HK-2 (cell line): ENCODE results near the gene RYR1.
"Not testable (repeated sequence)": the region's sequence is repeated elsewhere in the genome, so short reads cannot be mapped to it uniquely, and the experiment has no call there.

ENCODE experiments used
- DNase-seq: peaks from one replicate; pipeline ENCODE4 v3.0.0-alpha.2; 2018; ENCODE audit not compliant: unreplicated experiment

Gene RYR1

DNA sequence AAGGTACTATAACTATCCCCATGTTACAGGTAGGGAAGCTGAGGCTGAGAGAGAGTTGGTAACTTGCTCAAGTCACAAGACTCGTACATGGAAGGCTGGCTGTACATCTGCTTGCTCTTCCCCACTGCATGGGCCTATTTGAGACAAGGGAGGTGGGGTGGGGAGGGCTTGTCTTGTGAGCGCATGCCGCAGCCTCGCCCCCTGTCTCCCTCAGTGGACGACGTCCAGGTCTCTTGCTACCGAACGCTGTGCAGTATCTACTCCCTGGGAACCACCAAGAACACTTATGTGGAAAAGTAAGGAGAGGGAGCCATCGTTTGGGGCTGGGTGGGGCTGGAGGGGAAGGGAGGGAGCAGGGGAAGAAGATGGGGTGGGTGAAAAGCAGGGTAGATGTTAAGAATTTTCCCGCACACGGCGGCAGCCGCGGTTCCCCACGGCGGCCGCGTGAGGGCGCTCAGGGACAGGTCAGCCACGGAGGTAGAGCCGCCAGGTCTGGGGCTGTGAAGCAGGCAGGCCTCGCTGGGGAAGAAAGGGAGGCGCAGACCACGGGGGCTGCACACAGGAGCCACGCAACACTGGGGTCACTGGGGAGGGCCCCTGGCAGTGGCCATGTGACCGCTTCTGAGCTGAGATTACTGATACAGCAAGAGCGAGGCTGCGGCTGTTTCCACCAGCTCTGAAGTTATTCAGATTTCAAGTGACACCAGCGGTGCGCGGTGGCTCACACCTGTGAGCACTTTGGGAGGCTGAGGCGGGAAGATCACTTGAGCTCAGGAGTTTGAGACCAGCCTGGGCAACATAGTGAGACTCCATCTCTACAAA is 81.5 kb downstream of the RYR1 start:
- peak; percentile 75 for DNase-seq

DNA sequence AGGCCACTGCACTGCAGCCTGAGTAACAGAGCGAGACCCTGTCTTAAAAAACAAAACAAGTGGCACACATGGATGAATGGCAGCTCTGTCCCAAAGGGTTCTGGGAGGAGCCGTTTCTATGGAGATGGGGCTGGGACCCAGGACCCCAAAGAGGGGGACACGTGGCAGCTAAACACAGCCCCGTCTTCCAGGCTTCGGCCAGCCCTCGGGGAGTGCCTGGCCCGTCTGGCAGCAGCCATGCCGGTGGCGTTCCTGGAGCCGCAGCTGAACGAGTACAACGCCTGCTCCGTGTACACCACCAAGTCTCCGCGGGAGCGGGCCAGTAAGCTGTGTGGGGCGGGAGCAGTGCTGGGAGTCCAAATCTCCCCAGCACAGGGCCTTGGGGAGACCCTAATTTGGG is 82.4 kb downstream of the RYR1 start:
- no peak for DNase-seq

DNA sequence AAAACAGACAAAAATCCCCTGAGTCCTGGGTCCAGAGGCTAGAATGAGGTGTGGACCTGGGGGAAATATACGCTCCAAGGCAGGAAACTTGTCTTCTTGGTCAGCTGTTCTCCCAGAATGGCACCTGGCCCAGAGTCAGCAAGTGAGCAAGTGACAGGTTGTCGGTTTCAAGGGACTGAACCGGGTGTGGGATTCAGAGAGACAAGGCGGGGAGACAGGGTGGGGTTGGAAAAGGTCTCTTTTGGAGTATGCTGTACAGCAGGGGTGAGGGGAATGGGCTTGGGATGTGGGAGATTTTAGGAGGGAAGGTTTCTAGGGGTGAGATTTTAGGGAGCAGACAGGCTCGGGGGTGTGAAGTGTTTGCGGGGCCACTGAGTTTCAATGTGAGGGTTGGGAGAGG is 83.3 kb downstream of the RYR1 start:
- DNase-seq = no peak

DNA sequence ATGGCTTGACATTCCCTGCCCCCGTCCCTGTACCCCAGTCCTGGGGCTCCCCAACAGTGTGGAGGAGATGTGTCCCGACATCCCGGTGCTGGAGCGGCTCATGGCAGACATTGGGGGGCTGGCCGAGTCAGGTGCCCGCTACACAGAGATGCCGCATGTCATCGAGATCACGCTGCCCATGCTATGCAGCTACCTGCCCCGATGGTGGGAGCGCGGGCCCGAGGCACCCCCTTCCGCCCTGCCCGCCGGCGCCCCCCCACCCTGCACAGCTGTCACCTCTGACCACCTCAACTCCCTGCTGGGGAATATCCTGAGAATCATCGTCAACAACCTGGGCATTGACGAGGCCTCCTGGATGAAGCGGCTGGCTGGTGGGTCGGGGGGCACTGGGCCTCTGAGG is 83.8 kb downstream of the RYR1 start:
- no peak for DNase-seq

DNA sequence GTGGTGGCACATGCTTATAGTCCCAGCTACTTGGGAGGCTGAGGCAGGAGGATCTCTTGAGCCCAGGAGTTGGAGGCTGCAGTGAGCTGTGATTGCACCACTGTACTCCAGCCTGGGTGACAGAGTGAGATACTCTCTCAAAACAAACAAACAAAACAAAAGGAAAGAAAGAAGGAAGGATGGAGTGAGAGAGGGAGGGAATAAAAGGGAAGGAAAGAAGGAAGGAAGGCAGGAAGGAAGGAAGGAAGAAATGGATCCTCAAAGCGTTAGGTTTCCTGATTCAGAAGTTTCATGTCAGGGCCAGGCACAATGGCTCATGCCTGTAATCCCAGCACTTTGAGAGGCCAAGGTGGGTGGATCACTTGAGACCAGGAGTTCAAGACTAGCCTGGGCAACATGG is 84.5 kb downstream of the RYR1 start:
- not testable (repeated sequence) for DNase-seq

DNA sequence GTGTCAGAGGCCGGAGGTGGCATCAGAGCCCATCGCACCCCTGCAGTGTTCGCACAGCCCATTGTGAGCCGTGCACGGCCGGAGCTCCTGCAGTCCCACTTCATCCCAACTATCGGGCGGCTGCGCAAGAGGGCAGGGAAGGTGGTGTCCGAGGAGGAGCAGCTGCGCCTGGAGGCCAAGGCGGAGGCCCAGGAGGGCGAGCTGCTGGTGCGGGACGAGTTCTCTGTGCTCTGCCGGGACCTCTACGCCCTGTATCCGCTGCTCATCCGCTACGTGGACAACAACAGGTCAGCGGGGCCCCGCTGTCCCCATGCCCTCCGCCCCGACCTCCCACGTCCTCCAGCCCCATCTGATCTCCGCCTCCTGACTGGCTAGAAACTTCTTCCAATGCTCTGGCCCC is 85.7 kb downstream of the RYR1 start:
- no peak for DNase-seq

DNA sequence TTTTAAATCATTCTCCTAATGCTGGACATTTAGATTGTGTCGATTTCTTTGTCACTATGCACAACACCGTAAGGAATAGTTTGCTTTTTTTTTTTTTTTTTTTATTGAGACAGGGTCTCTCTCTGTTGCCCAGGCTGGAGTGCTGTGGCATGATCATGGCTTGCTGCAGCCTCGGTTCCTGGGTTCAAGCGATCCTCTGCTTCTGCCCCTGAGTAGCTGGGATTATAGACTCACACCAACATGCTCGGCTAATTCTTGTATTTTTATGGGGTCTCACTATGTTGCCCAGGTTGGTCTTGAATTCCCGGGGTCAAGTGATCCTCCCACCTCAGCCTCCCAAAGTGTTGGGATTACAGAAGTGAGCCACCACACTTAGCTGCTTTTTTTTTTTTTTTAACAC is 86.5 kb downstream of the RYR1 start:
- DNase-seq = no peak

DNA sequence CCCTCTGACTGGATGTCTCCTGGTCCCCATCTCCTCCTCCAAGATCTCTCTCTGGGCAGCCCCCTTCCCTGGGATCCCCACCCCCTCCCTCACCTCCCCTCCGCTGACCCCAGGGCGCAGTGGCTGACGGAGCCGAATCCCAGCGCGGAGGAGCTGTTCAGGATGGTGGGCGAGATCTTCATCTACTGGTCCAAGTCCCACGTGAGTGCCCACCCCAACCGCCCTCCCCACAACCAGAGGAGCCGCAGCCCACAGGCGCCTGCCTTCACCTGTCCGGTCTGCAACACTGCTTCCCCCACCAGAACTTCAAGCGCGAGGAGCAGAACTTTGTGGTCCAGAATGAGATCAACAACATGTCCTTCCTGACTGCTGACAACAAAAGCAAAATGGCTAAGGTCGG is 89.4 kb downstream of the RYR1 start:
- no peak for DNase-seq

DNA sequence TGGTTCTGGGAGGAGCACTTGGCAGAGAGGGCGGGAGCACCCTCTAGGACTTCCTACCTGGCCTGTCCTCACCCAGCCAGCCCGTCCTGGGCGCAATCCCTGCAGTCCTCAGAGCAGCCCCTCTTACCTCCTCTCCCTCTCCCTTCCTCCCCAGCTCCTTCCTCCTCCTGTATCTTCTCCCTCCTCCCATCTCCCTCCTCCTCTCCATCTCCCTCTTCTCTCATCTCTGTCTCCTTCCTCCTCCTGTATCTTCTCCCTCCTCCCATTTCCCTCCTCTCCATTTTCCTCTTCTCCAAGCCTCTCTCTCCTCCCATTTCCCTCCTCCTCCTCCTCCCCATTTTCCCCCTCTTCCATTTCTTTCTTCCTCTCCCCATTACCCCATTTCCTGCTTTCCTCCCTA is 89.8 kb downstream of the RYR1 start:
- DNase-seq = no peak

DNA sequence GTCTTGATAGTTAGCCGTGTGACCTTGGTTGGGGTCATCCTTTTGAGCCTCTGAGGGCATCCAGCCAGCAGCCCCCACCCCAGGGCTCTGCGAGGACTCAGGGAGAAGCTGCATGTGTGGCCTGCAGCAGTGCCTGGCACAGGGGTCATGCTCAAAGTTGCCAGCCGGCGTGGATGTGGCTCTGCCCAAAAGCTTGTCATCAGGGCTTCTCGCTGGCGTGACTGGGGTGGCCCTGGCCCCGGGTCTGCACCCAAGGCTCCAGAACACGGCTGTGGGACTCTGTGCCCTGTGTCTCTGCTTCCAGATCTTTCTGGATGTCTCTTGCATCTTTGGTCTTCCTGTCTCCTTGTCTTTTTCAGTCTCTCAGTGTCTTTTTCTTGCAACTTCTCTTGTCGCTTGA is 90.9 kb downstream of the RYR1 start:
- DNase-seq = no peak

DNA sequence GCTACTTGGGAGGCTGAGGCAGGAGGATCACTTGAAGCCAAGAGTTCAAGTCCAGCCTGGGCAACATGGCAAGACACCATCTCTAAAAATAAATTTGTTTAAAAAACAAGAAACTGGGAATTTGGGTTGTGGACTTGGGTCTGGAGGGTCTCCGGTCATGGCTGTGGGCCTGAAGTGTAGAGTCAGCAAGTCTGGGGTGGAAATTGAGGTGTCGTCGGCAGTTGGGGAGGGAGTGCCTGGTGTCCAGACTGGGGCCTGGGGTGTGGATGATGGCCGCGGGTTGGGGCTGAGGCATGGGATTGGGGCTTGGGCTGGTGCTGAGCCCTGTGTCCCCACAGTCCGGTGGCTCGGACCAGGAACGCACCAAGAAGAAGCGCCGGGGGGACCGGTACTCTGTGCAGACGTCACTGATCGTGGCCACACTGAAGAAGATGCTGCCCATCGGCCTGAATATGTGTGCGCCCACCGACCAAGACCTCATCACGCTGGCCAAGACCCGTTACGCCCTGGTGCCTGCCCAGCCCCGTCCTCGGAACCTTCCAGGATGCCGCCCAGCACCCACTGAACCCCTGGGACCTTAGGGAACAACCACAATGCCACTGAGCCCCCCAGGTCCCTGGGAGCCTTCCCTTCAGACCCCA is 91.6 kb downstream of the RYR1 start:
- no peak for DNase-seq

DNA sequence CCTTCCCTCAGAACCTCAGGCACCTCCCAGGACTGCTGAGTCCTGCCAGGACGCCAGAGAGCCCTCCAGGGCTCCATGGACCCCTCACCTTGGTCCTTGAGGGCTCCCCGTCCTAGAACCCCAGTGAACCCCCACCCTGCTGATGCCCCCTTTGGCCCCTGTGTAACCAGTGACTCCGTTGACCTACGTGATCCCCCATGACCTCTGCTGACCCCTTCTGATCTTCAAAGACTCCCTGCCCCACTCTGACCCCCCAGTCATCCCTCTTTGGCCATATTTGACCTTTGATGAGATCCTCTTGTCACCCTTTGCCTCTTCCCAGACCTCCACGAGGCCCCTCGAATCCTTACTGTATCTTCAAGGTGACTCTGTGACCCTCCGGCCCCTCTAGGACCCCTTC is 92.9 kb downstream of the RYR1 start:
- DNase-seq = no peak

DNA sequence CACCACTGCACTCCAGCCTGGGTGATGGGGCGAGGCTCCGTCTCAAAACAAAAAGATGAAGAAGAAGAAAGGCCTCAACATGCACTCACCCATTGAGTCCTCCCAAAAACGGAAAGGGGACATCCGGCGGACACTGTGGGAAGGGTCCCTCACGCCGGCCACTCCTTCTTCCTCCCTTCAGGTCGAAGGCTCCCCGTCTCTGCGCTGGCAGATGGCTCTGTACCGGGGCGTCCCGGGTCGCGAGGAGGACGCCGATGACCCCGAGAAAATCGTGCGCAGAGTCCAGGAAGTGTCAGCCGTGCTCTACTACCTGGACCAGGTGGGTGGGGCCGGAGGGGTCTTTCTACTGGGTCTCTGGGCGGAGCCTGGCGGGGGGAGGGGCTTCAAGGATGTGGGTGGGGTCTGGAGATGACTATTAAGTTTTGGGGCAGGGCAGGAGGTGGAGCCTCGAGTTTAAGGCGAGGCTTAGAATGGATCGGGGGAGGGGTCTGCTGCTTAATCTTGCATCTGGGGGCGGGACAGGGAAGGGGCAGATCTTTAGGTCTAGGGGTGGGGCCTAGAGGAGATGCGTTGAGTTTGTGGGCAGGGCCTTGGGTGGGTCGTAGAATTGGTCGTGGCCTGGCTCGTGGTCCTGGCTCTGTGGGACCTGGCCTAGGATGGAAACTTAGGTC is 94.1 kb downstream of the RYR1 start:
- no peak for DNase-seq

DNA sequence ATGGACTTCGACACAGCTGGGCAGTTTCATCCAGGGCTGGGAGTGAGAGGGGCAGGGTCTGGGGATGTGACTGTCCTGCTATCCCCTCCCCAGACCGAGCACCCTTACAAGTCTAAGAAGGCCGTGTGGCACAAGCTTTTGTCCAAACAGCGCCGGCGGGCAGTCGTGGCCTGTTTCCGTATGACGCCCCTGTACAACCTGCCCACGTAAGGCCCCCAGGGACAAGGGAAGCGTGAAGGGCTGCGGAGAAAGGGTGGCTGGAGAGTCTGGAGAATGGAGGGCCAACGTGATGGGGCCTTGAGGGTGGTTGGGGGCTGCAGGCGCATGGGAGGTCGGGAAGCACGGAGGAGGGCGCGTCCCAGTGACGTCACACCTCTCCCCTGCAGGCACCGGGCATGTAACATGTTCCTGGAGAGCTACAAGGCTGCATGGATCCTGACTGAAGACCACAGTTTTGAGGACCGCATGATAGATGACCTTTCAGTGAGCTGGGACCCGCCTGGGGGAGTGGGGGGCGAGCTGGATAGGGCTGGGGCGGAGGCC is 94.8 kb downstream of the RYR1 start:
- no peak for DNase-seq

DNA sequence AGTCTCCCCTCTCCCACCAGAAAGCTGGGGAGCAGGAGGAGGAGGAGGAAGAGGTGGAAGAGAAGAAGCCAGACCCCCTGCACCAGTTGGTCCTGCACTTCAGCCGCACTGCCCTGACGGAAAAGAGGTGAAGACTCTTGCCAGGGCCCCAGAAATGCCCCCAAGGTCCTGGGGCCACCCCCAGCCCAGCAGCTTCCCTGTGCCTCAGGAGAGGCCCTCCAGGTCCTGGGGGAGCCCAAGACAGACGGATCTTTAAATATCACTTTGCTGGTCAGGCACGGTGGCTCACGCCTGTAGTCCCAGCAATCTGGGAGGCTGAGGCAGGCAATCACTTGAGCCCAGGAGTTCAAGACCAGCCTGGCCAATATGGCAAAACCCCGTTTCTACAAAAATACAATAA is 95.4 kb downstream of the RYR1 start:
- no peak for DNase-seq

DNA sequence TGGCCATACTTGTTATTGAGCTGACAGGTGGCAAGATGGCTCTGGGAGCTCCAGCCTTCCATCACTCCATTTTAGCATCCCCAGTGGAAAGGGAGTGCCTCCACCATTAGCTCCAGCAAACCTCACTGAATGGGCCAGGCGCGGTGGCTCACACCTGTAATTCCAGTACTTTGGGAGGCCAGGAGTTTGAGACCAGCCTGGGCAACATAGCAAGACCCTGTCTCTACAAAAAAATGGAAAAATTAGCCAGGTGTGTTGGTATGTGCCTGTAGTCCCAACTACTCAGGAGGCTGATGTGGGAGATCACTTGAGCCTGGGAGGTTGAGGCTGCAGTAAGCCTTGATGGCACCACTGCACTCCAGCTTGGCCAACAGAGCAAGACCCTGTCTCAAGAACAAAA is 98.0 kb downstream of the RYR1 start:
- DNase-seq = no peak

DNA sequence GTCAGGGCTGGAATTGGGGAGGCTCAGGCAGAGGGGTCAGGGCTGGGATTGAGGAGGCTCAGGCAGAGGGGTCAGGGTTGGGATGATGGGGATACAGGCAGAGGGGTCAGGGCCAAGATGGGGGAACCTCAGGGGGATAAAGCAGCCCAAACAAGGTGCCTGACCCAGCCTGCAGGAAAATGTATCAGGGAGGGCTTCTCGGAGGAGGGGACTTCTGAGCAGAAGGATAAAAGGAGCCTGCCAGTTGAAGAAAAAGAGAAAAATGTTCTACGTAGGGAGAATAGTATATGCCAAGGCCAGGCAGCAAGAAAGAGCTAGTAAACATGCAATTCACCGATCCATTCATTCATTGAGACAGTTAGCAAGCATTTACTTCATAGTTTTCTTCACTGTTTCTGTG is 99.4 kb downstream of the RYR1 start:
- no peak for DNase-seq

DNA sequence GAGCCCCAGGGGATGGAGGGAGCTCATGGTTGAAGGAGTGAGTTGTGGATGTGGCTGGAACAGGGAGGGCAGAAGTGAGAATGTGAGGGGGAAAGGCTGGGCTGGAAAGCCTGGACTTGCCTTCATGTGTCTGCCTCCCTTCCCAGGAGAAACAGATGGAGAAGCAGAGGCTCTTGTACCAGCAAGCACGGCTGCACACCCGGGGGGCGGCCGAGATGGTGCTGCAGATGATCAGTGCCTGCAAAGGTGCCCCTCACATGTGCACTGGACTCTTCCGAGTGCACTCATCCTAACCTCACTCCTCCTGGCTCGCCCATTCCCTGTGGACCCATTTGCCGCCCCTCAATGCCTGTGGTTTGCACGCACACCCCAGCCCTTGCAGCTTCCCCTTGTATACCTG is 101.1 kb downstream of the RYR1 start:
- DNase-seq = no peak

DNA sequence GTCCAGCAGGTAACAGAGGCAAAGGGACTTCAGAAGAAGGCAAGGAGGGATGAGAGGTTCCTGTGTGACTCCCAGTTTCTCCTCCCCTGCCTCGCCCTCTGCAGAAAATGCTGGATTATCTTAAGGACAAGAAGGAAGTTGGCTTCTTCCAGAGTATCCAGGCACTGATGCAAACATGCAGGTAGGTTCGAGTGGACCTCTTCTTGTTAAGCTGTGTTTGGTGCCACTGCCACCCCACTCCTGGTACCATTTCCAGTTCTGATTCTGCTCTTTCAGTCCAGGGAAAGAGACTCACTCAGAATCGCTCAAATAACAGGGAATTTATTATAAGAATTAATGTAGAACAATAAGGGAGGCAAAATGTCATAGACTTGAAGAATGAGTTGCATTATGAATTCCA is 101.7 kb downstream of the RYR1 start:
- no peak for DNase-seq

DNA sequence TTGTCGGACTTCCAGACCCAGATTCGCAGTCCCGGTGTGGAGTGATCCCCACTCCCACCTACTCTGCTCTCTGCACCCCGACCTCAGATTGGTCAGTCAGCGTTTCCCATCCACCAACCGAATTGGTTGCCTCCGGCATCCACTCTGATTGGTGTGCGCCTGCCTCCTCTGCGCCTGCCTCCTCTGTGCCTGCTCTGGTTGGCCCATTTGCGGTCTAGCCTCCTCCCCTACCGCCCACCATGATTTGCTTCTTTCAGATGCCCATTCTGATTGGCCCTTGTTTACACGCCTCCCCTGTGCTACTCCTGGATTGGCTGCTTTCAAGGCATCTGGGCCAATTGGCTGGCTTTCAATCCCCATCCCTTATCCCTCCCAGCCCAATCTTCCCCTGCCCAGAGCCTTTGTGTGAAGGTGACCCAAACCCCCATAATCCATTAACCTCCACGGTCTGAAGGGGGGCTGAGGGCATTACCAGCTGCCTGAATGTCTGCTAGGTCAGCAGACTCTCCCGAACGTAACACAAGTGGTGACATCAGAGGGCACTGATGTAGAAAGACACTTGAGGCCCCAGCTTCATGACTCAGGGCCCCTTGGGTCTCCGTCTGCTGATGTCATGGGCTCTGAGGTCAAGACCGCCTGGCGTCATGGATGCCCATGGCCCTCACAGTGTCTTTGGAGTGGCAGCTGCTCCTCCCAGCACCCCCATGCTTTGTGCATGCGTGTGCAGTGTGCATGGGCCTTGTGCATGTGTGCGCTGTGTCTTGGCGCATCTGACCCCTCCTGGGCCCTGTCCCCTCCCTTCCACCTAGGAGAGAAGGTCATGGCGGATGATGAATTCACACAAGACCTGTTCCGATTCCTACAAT is 103.8 kb downstream of the RYR1 start:
- no peak for DNase-seq

DNA sequence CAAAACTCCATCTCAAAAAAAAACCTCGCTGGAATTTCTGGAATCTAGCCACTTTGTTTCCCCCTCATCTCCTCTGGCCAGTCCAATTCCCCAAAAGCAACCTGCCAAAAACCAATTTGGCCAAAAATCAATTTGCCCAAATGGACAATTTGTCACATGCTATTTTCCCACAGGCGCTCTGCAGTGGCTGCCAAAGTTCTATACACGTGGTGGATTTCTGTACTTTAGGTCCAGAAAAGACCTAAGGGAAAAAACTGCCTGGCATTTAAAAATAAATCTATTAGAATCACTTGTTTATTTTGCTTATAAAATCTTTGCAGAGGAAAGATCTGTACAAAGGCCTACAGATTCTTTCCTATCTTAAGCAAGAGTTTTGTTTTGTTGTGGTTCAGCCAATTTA is 104.9 kb downstream of the RYR1 start:
- no peak for DNase-seq
